ENCODE measurements around the gene VSTM2B.

VSTM2B gene

DNA sequence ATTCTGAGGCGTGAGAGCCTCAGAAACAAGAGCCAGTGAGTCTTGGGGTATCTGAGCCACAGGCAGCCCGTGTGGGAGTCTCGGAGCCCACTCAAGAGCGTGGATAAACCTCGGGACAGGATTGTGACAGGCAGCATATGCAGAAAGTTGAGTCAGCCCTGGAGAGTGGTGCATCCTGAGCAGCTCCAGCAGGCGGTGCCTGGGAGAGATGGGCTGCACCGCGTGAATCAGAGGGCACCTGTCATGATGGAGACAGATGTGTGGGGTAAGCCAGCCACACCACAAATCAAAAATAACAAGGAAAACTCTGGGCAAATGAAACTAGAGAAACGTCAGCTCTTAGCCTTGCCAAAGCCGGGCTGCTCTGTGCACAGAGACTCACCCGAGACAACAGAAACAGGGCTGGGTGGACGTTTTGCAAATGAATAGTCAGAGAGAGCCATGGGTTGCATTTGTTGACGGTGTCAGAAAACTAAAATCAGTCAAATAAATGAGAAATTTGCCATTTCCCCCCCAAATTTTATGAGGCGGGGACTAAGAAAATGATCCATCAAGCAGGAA is 50.3 kb downstream of the VSTM2B start:
- no peak for TF ChIP-seq ZFX (IDR thresholded peaks at IDR 0.05)
- TF ChIP-seq, protein P1, sequence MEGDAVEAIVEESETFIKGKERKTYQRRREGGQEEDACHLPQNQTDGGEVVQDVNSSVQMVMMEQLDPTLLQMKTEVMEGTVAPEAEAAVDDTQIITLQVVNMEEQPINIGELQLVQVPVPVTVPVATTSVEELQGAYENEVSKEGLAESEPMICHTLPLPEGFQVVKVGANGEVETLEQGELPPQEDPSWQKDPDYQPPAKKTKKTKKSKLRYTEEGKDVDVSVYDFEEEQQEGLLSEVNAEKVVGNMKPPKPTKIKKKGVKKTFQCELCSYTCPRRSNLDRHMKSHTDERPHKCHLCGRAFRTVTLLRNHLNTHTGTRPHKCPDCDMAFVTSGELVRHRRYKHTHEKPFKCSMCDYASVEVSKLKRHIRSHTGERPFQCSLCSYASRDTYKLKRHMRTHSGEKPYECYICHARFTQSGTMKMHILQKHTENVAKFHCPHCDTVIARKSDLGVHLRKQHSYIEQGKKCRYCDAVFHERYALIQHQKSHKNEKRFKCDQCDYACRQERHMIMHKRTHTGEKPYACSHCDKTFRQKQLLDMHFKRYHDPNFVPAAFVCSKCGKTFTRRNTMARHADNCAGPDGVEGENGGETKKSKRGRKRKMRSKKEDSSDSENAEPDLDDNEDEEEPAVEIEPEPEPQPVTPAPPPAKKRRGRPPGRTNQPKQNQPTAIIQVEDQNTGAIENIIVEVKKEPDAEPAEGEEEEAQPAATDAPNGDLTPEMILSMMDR (conservative IDR thresholded peaks at IDR 0.05) = no peak
- no peak overlapping the region for H3K27ac ChIP-seq

DNA sequence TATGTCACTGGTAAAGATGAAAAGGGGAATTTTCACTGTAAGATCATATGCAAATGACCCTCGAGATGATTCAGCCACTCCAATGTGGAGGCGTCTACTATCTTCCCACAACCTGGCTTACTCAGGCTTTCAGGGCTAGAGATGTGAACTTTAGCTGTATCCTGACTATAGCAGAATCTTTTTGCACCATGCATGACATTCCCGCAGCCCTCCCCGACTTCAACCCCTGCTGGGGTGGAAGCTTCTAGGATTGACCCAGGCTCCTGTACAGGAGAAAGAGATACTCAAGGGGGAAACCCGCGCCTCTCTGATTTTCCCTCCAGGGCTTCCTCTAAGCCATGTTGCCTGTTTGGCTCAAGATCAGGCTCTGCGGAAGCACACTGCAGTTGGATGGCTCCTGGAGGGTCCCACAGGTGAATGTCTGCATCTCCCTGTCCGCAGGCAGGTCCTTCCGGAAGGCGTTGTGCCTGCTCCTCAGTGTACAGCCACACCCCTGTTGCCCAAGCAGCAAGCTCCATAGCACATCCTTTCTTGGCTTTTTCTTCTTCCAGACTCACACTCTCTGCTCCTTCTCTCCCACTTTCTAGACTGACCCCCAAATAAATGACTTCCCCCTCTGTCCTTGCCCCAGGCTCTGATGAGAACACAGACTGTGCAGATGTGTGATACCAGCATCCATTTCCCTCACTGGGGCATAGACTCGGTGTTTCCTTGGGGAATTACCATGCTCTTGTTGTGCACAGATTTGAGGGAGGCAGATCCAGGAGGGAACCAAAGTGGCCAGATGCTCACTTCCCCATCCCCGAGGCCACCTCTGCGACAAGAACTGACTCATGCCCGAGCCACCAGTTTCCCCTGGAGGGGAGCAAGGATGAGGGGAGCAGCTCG is 51.2 kb downstream of the VSTM2B start:
- TF ChIP-seq ZFX (IDR thresholded peaks at IDR 0.05) = no peak
- TF ChIP-seq, protein P1 (conservative IDR thresholded peaks at IDR 0.05) = no peak
- H3K27ac ChIP-seq = no peak overlapping the region

DNA sequence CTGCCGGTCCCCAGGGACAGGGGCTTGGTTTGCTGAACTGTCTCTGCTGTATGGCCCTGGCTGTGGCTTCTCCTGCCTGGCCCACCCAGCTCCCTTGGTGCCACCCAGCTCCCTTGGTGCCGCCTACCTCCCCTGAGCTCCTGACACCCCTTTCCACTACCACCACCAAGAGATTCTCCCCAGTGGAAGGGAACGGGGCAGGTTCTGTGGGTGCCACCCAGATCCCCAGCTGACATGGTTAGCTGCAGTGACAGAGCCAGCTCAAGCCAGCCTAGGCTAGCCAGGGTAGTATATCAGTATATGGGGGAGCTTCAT is 51.8 kb downstream of the VSTM2B start:
- no peak overlapping the region for H3K27ac ChIP-seq
- TF ChIP-seq, protein P1 (conservative IDR thresholded peaks at IDR 0.05) = no peak
- no peak for TF ChIP-seq ZFX (IDR thresholded peaks at IDR 0.05)

DNA sequence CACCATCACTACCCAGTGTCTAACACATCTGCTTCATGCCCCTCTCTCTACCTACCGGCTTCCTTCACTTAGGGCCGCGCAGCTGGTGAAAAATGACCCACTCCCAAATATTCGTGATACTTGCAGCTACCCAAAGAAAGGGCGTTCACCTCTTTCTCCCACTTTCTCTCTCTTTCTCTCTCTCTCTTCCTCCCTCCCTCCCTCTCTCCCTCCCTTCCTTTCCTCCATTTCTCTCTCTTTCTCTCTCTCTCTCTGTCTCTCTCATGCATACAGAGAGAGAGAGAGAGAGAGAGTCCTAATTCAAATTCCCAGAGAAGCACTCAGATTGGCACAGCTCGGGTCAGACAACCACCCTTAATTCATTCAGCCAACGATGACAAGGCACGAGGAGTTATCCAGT is 52.6 kb downstream of the VSTM2B start:
- H3K27ac ChIP-seq = no peak overlapping the region
- TF ChIP-seq, protein P1 (conservative IDR thresholded peaks at IDR 0.05) = no peak
- TF ChIP-seq ZFX (IDR thresholded peaks at IDR 0.05) = no peak

DNA sequence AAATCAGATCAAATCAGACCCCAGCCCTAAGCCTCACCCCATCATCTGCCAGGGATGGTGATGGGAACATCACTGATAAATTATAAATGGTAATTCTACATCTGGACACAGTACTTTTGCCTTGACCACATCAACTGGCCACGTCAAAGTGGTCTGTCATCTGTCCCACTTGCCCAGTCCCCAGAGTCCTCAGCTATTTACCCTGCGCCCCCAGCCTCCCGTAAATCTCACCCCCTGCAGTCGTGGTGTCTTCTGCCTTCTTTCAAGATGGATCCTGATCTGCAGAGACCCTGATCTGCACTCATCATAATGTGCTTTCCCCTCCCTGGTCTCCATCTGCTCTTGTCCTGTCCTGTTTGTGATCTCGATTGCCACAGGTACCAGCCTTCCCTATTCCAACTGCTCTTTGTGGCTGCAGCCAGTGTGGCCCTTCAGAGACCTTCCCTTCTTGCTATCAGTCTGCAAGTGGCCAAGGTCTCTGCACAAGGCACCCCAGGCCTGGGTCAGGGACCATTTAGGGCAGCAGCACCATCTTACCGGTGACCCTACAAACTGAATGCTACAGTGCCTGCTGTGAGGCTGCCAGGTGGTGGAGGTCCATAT is 53.6 kb downstream of the VSTM2B start:
- no peak overlapping the region for H3K27ac ChIP-seq
- TF ChIP-seq, protein P1 (conservative IDR thresholded peaks at IDR 0.05) = no peak

DNA sequence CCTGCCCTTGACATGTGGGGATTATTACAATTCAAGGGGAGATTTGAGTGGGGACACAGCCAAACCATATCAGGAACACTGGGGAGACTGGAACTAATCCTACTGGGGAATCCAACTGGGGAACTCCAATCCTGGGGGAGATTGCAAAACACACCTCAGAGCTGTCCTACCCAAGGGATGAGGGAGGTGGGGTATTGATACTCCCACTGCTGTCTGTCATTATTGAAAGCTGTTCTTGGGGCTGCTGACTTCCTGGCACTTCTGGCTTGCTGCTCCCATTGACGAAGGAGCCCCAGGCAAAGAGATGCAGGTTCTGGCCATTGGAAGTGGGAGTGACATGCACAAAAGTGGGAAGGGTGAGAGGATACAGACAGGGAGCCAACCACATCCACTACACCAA is 55.6 kb downstream of the VSTM2B start:
- no peak for TF ChIP-seq ZFX (IDR thresholded peaks at IDR 0.05)
- TF ChIP-seq, protein P1 (conservative IDR thresholded peaks at IDR 0.05) = no peak
- no peak overlapping the region for H3K27ac ChIP-seq

All from C4-2B (cell line).